ENCODE data around the gene MAST3. TPM values are rescaled to one million over a fixed set of nuclear protein-coding genes. Genes with fewer than 3 reads are reported as not detected.

MAST3 gene
- total and polyA plus RNA-seq, 2 of the 13 experiments (the other 11 are each of a cell fraction or from before 2014, with no cell fraction given): 4.1 to 4.6 TPM

- TF ChIP-seq, protein P1, sequence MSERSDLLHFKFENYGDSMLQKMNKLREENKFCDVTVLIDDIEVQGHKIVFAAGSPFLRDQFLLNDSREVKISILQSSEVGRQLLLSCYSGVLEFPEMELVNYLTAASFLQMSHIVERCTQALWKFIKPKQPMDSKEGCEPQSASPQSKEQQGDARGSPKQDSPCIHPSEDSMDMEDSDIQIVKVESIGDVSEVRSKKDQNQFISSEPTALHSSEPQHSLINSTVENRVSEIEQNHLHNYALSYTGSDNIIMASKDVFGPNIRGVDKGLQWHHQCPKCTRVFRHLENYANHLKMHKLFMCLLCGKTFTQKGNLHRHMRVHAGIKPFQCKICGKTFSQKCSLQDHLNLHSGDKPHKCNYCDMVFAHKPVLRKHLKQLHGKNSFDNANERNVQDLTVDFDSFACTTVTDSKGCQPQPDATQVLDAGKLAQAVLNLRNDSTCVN (CRISPR knock-in tag; IDR thresholded peaks at IDR 0.05; ENCODE audit: borderline replicate concordance): no peak
- TF ChIP-seq ZBTB1 (CRISPR knock-in tag; IDR thresholded peaks at IDR 0.05; ENCODE audit: borderline replicate concordance): no peak
- no peak for TF ChIP-seq NFAT5 (CRISPR knock-in tag; IDR thresholded peaks at IDR 0.05)
- TF ChIP-seq, protein P2, sequence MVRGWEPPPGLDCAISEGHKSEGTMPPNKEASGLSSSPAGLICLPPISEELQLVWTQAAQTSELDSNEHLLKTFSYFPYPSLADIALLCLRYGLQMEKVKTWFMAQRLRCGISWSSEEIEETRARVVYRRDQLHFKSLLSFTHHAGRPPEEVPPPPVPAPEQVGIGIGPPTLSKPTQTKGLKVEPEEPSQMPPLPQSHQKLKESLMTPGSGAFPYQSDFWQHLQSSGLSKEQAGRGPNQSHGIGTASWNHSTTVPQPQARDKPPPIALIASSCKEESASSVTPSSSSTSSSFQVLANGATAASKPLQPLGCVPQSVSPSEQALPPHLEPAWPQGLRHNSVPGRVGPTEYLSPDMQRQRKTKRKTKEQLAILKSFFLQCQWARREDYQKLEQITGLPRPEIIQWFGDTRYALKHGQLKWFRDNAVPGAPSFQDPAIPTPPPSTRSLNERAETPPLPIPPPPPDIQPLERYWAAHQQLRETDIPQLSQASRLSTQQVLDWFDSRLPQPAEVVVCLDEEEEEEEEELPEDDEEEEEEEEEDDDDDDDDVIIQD (CRISPR knock-in tag; IDR thresholded peaks at IDR 0.05; ENCODE audit: low read depth): 0 out of 2 replicates have a peak, but pooled peaks have one; percentile 17
- peak; percentile 63; the same call in 1 of the 2 replicates for TF ChIP-seq TFDP1 (CRISPR knock-in tag; IDR thresholded peaks at IDR 0.05; ENCODE audit: borderline replicate concordance)
- TF ChIP-seq AHR (CRISPR knock-in tag; IDR thresholded peaks at IDR 0.05): no peak
- TF ChIP-seq ZNF12 (CRISPR knock-in tag; IDR thresholded peaks at IDR 0.05): no peak
Measured at GRCh38 chr19:18093439-18094161, 4.0 kb upstream of the MAST3 start (continued).

All from HepG2 (cell line).